Measurements from ENCODE around the gene RAD51D. TPM values are rescaled to one million over a fixed set of nuclear protein-coding genes. Genes with fewer than 3 reads are reported as not detected.

RAD51D gene
- total and polyA plus RNA-seq, 10 of the 15 experiments (the other 5 are each of a cell fraction or from before 2014, with no cell fraction given), result 2.6 to 29.3 (median 13.5) TPM

- Histone ChIP-seq H3K9ac (ENCODE audit: control insufficient read depth, insufficient read depth, low read length) (no peak overlapping the region), H3K27me3 (replicated peaks in 1 of 2; ENCODE audit: control insufficient read depth in 2 of 2, insufficient read depth in 2 of 2, low read length in 1 of 2) (peaks cover 1 to 5% of the 10 kb centered on the region in 2 experiments; a peak in 3 of 4 replicates), H3K9me3 (replicated peaks; ENCODE audit: control insufficient read depth, insufficient read depth, low read length) (no peaks in the 10 kb centered on the region), H3K27ac (ENCODE audit: control insufficient read depth, insufficient read depth) (no peak overlapping the region), H3K4me1 (ENCODE audit: control insufficient read depth, insufficient read depth, low read length) (no peaks in the 10 kb centered on the region), H3K79me2 (ENCODE audit: control insufficient read depth, insufficient read depth, low read length) (no peaks in the 10 kb centered on the region), H3K36me3 (ENCODE audit: control insufficient read depth in 2 of 2, insufficient read depth in 2 of 2, low read length in 1 of 2) (no peaks in the 10 kb centered on the region), H3K4me2 (ENCODE audit: control insufficient read depth, insufficient read depth) (no peak overlapping the region), H4K20me1 (ENCODE audit: control insufficient read depth, insufficient read depth) (no peaks in the 10 kb centered on the region), H2AFZ (ENCODE audit: control insufficient read depth, low read depth, low read length) (no peak overlapping the region), H3K4me3 (no peak overlapping the region)
- no peak for FAIRE-seq
- no peak for DNase-seq (ENCODE audit: low read depth, low spot score)
- ChIA-PET CTCF (no interaction called here), RAD21 (ENCODE audit: unreplicated experiment) (no interaction called here), POLR2A (no interaction called here), SMC1A (ENCODE audit: uncharacterized antibody, unreplicated experiment) (no interaction called here)
- no TSS peak for BruUV-seq (replicated peaks)
- 50% methylated on average over 3 of the region's 3 CpGs for WGBS (ENCODE audit: insufficient coverage, insufficient replicate concordance, low lambda C conversion rate, missing lambda C conversion rate)
- no peak for ATAC-seq
- in situ Hi-C loops (cut with MboI) (loop anchor here (5.0 to 10.0 kb wide), 2 partner anchors 370 to 578 kb away; partner anchors contain the start of gene SLFN12L), intact Hi-C loops (cut with micrococcal nuclease; ENCODE audit: unreplicated experiment) (no loop called here)
- TF ChIP-seq, protein P1, sequence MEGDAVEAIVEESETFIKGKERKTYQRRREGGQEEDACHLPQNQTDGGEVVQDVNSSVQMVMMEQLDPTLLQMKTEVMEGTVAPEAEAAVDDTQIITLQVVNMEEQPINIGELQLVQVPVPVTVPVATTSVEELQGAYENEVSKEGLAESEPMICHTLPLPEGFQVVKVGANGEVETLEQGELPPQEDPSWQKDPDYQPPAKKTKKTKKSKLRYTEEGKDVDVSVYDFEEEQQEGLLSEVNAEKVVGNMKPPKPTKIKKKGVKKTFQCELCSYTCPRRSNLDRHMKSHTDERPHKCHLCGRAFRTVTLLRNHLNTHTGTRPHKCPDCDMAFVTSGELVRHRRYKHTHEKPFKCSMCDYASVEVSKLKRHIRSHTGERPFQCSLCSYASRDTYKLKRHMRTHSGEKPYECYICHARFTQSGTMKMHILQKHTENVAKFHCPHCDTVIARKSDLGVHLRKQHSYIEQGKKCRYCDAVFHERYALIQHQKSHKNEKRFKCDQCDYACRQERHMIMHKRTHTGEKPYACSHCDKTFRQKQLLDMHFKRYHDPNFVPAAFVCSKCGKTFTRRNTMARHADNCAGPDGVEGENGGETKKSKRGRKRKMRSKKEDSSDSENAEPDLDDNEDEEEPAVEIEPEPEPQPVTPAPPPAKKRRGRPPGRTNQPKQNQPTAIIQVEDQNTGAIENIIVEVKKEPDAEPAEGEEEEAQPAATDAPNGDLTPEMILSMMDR (IDR thresholded peaks at IDR 0.05 in 2 of 3, conservative IDR thresholded peaks at IDR 0.05 in 1 of 3; ENCODE audit: control insufficient read depth in 2 of 3, extremely low read depth in 1 of 3, insufficient read depth in 1 of 3, low read depth in 3 of 3, low read length in 3 of 3), result no peak
- no peak for TF ChIP-seq E2F8 (IDR thresholded peaks at IDR 0.05; ENCODE audit: low read depth, partially characterized antibody)
- no peak for TF ChIP-seq MYB (IDR thresholded peaks at IDR 0.05; ENCODE audit: borderline replicate concordance, low read depth, low read length)
- TF ChIP-seq, protein P2, sequence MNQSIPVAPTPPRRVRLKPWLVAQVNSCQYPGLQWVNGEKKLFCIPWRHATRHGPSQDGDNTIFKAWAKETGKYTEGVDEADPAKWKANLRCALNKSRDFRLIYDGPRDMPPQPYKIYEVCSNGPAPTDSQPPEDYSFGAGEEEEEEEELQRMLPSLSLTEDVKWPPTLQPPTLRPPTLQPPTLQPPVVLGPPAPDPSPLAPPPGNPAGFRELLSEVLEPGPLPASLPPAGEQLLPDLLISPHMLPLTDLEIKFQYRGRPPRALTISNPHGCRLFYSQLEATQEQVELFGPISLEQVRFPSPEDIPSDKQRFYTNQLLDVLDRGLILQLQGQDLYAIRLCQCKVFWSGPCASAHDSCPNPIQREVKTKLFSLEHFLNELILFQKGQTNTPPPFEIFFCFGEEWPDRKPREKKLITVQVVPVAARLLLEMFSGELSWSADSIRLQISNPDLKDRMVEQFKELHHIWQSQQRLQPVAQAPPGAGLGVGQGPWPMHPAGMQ (IDR thresholded peaks at IDR 0.05; ENCODE audit: borderline replicate concordance), result no peak
- TF ChIP-seq POLR2AphosphoS2 (IDR thresholded peaks at IDR 0.05; ENCODE audit: low read depth, low read length), result no peak
- no peak for TF ChIP-seq ZNF384 (IDR thresholded peaks at IDR 0.05; ENCODE audit: borderline replicate concordance, low read depth, low read length)
- TF ChIP-seq BACH1 (IDR thresholded peaks at IDR 0.05; ENCODE audit: borderline replicate concordance), result no peak
Measured at GRCh38 chr17:35167046-35167445, 47.4 kb upstream of the RAD51D start.
